GM23338 (cell line): Measurements from ENCODE around the gene TMEM139. TPM values are rescaled to one million over a fixed set of nuclear protein-coding genes. Genes with fewer than 3 reads are reported as not detected.

Source experiments
- ATAC-seq: fragments of 200-7000 bp; cut with Tn5 transposase; 3 replicates; pipeline ENCODE4 v1.9.1; 2020
- DNase-seq: peaks from one replicate; pipeline ENCODE4 v3.0.0-alpha.2; 2015; ENCODE audit warnings: low spot score
- H2AFZ ChIP-seq: fragments of 200-600 bp; sonication (generic); 2 replicates; pipeline ENCODE4 v1.8.0; 2016; ENCODE audit warnings: antibody characterized with exemption, mild to moderate bottlenecking, moderate library complexity
- H3F3A ChIP-seq: fragments of 200-600 bp; sonication (generic); replicated peaks from 2 replicates; pipeline ENCODE4 v1.8.0; 2017; ENCODE audit warnings: antibody characterized with exemption, mixed run types, low read depth
- H3K27ac ChIP-seq: fragments of 200-600 bp; sonication (generic); 2 replicates; pipeline ENCODE4 v1.6.1; 2016; ENCODE audit warnings: low read depth
- H3K27me3 ChIP-seq: fragments of 200-600 bp; sonication (generic); 2 replicates; pipeline ENCODE4 v1.8.0; 2016; ENCODE audit warnings: mild to moderate bottlenecking, mixed run types, moderate library complexity; ENCODE audit not compliant: insufficient read depth
- H3K36me3 ChIP-seq: fragments of 200-600 bp; sonication (generic); 2 replicates; pipeline ENCODE4 v1.8.0; 2016; ENCODE audit warnings: mild to moderate bottlenecking; ENCODE audit not compliant: insufficient read depth
- H3K4me1 ChIP-seq: fragments of 200-600 bp; sonication (generic); 2 replicates; pipeline ENCODE4 v1.8.0; 2016; ENCODE audit warnings: mild to moderate bottlenecking, moderate library complexity; ENCODE audit not compliant: insufficient read depth
- H3K4me2 ChIP-seq: fragments of 200-600 bp; sonication (generic); 2 replicates; pipeline ENCODE4 v1.7.1; 2017; ENCODE audit warnings: mixed run types
- H3K4me3 ChIP-seq: fragments of 200-600 bp; sonication (generic); 2 replicates; pipeline ENCODE4 v1.6.1; 2016; ENCODE audit warnings: mixed run types
- H3K79me2 ChIP-seq: fragments of 200-600 bp; sonication (generic); replicated peaks from 2 replicates; pipeline ENCODE4 v1.8.0; 2017; ENCODE audit warnings: mild to moderate bottlenecking; ENCODE audit not compliant: insufficient read depth
- H3K9me2 ChIP-seq: fragments of 200-600 bp; sonication (generic); 2 replicates; pipeline ENCODE4 v1.8.0; 2017; ENCODE audit not compliant: insufficient read depth
- H4K20me1 ChIP-seq: fragments of 200-600 bp; sonication (generic); replicated peaks from 2 replicates; pipeline ENCODE4 v1.8.0; 2017; ENCODE audit warnings: mild to moderate bottlenecking; ENCODE audit not compliant: insufficient read depth
- H3K27ac Mint-ChIP-seq: 2 replicates; pipeline ENCODE4 v1.8.0; 2020; ENCODE audit warnings: inconsistent platforms, mild to moderate bottlenecking, moderate library complexity, mixed read lengths
- H3K27me3 Mint-ChIP-seq: 3 replicates; pipeline ENCODE4 v1.8.0; 2022; ENCODE audit warnings: low read depth, mild to moderate bottlenecking, moderate library complexity, mixed read lengths, inconsistent platforms; ENCODE audit not compliant: insufficient read depth, poor library complexity
- H3K36me3 Mint-ChIP-seq: 3 replicates; pipeline ENCODE4 v1.8.0; 2021; ENCODE audit warnings: low read depth, mild to moderate bottlenecking, inconsistent platforms, moderate library complexity, mixed read lengths
- H3K4me1 Mint-ChIP-seq: 3 replicates; pipeline ENCODE4 v1.8.0; 2020; ENCODE audit warnings: mild to moderate bottlenecking, inconsistent platforms, mixed read lengths
- H3K4me3 Mint-ChIP-seq: 3 replicates; pipeline ENCODE4 v1.8.0; 2021; ENCODE audit warnings: moderate library complexity, mild to moderate bottlenecking, inconsistent platforms, mixed read lengths
- H3K9me3 Mint-ChIP-seq: 3 replicates; pipeline ENCODE4 v1.8.0; 2020; ENCODE audit warnings: moderate library complexity, mild to moderate bottlenecking, inconsistent platforms, mixed read lengths
- CREB1 ChIP-seq: fragments of 250-450 bp; sonication (Bioruptor Pico); IDR thresholded peaks from 2 replicates; pipeline ENCODE4 v1.5.0; 2020; ENCODE audit warnings: low read depth, mild to moderate bottlenecking, moderate library complexity
- CTCF ChIP-seq, 2 experiments: fragments of 200-600 bp in 1 of 2; sonication (generic) in 1 of 2; conservative IDR thresholded peaks; 2 replicates each; pipeline versions ENCODE4 v1.5.1 to v1.6.1; 2016 to 2017; ENCODE audit warnings: antibody characterized with exemption in 2 of 2, low read depth in 2 of 2, mild to moderate bottlenecking in 2 of 2, moderate library complexity in 1 of 2
- ETS1 ChIP-seq: IDR thresholded peaks from 2 replicates; pipeline ENCODE4 v1.6.1; 2016; ENCODE audit warnings: antibody characterized with exemption
- EZH2 ChIP-seq: fragments of 200-600 bp; sonication (generic); IDR thresholded peaks from one replicate; pipeline ENCODE4 v1.8.0; 2017; ENCODE audit warnings: antibody characterized with exemption, mild to moderate bottlenecking, low read depth; ENCODE audit not compliant: unreplicated experiment
- EZH2phosphoT487 ChIP-seq: fragments of 200-600 bp; sonication (generic); IDR thresholded peaks from one replicate; pipeline ENCODE4 v1.8.1; 2018; ENCODE audit warnings: antibody characterized with exemption; ENCODE audit not compliant: unreplicated experiment
- JUNB ChIP-seq: IDR thresholded peaks from one replicate; pipeline ENCODE4 v1.6.1; 2016; ENCODE audit warnings: antibody characterized with exemption; ENCODE audit not compliant: unreplicated experiment
- POLR2AphosphoS5 ChIP-seq: IDR thresholded peaks from 2 replicates; pipeline ENCODE4 v1.6.1; 2016; ENCODE audit warnings: antibody characterized with exemption, low read depth
- REST ChIP-seq: IDR thresholded peaks from one replicate; pipeline ENCODE4 v1.6.1; 2018; ENCODE audit warnings: antibody characterized with exemption; ENCODE audit not compliant: unreplicated experiment
- ZNF114 ChIP-seq: fragments of 250-450 bp; sonication (Bioruptor Pico); IDR thresholded peaks from 2 replicates; pipeline ENCODE4 v1.5.0; 2020; ENCODE audit warnings: mild to moderate bottlenecking, moderate library complexity
- ZNF331 ChIP-seq: fragments of 250-450 bp; sonication (Bioruptor Pico); IDR thresholded peaks from 2 replicates; pipeline ENCODE4 v1.5.0; 2020; ENCODE audit warnings: low read depth, mild to moderate bottlenecking, moderate library complexity
- polyA plus RNA-seq: library from polyadenylated mRNA; unstranded; fragments of >200 nt; fragmentation: Nextera tagmentation; extraction: Ambion mirVana; gene quantifications from 2 replicates; pipeline ENCODE4 v1.2.1, GENCODE V29; 2016
- total RNA-seq: library from RNA; depleted of rRNA; stranded (reverse); fragments of >200 nt; shearing (Covaris generic); gene quantifications from 2 replicates; pipeline ENCODE4 v1.2.3, GENCODE V29; 2014

TMEM139 gene
- total and polyA plus RNA-seq, 2 experiments from 2014 or later, result 3.3 to 3.6 TPM

- TF ChIP-seq CTCF (conservative IDR thresholded peaks at IDR 0.05; ENCODE audit: low read depth in 2 of 2) (no peak), CREB1 (CRISPR knock-in tag) (no peak), POLR2AphosphoS5 (no peak), EZH2phosphoT487 (no peak), ZNF331 (no peak), JUNB (no peak), REST (no peak)
Measured at GRCh38 chr7:143315776-143316175, 31.0 kb downstream of the TMEM139 start, which contains the start of gene CLCN1 (continued).

GRCh38 chr7:143316492-143316891, 31.7 kb downstream of the TMEM139 start:
- no peaks in the 10 kb centered on the region; the same call in 2 of the 3 replicates for H3K9me3 Mint-ChIP-seq
- no peak overlapping the region for H3K4me3 ChIP-seq
- TF ChIP-seq EZH2phosphoT487 (no peak), CTCF (conservative IDR thresholded peaks at IDR 0.05; ENCODE audit: low read depth in 2 of 2) (no peak), POLR2AphosphoS5 (no peak), EZH2 (no peak), ETS1 (no peak), CREB1 (CRISPR knock-in tag) (no peak), JUNB (no peak), ZNF114 (CRISPR knock-in tag) (no peak)

More at GRCh38 chr7:143316492-143316891, 31.7 kb downstream of the TMEM139 start:
- no peaks in the 10 kb centered on the region; the same call in 2 of the 3 replicates for H3K36me3 Mint-ChIP-seq
- H3K27ac ChIP-seq, result no peak overlapping the region
- H3K27me3 Mint-ChIP-seq, result peaks cover 11% of the 10 kb centered on the region
- no peaks in the 10 kb centered on the region for H4K20me1 ChIP-seq
- no peak for DNase-seq
- H3F3A ChIP-seq, result no peaks in the 10 kb centered on the region
- H3K36me3 ChIP-seq, result no peaks in the 10 kb centered on the region
- H3K4me1 Mint-ChIP-seq, result peaks cover 4% of the 10 kb centered on the region; the same call in 2 of the 3 replicates
- H3K4me3 Mint-ChIP-seq, result no peak overlapping the region
- H2AFZ ChIP-seq, result no peak overlapping the region
- H3K27me3 ChIP-seq, result no peaks in the 10 kb centered on the region
- H3K79me2 ChIP-seq, result no peaks in the 10 kb centered on the region
- no peaks in the 10 kb centered on the region for H3K4me1 ChIP-seq
- H3K27ac Mint-ChIP-seq, result no peak overlapping the region
- H3K9me2 ChIP-seq, result no peaks in the 10 kb centered on the region
- no peak for ATAC-seq
- H3K4me2 ChIP-seq, result no peak overlapping the region
